EL (cell line): ENCODE results near the gene CDCA3.
"Not testable (repeated sequence)": the region's sequence is repeated elsewhere in the genome, so short reads cannot be mapped to it uniquely, and the experiment has no call there.

Experiments
- DNase-seq: peaks from one replicate; pipeline ENCODE4 v3.0.0-alpha.2; 2016

The CDCA3 gene

DNA sequence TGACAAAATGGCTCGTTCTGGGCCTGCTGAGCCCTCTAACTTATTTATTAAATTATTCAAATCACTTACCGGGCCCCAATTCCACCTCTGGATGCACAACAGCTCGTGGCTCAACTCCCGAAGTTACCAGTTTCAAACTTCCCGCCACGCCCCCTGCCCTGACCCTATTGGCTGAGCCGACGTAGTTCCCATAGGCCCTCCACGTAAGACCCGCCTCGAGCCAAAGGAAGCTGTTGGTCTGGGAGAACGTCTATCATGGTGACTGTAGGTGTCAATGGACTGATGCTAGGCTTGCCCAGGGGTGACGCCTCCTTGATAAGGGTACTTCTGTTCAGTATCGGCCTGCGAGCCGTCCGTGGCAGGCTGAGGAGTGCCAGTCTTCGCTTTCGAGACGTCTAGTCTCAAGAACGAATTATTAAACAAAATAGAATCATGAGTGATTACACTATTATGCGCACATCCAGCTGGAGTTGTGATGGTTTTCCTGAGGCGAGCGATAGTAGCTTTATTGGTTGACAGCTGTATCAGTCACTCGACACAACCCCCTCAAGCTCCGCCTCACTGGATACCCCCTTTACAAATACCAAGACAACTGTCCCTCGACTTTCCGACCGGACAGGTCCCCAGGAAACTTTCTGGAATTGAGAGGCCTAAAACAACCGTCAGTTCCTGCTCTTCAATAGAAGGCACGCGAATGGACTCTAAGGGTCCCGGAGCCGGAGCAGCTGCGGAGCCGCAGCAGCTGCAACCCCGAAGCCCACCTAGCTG lies at the start of gene CDCA3:
CDCA3 (minus strand) TSS at position 134 of the 768 bp plus-strand sequence. CDS start 334 bp downstream, outside the sequence.
- peak; percentile 99 for DNase-seq

DNA sequence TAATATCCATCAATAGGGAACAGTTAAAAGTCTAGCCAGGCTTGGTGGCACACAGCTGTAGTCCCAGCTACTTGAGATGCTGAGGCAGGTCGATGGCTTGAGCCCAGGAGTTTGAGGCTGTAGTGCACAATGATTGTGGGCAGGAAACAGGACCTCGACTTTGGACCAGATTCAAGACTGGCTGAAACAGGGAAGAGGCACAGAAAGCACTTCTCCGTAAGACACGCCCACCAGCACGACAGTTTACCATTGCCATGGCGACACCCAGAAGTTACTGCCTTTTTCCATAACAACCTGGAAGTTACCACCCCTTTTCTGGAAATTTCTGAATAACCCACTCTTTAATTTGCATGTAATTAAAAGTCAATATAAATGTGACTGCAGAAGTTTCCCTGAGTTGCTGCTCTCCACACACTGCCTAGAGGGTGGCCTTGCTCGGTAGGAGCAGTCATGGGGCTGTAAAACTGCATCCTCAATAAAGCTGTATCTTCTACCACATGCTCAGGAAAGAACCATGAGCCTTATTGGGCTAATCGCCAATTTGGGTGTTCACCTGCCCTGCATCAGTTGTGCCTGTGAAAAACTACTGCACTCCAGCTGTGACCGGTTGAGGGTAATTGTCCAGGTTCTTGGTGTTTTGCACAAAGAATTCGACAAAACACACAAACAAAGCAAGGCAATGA lies 48.9 kb upstream of the CDCA3 start:
- DNase-seq, result no peak

DNA sequence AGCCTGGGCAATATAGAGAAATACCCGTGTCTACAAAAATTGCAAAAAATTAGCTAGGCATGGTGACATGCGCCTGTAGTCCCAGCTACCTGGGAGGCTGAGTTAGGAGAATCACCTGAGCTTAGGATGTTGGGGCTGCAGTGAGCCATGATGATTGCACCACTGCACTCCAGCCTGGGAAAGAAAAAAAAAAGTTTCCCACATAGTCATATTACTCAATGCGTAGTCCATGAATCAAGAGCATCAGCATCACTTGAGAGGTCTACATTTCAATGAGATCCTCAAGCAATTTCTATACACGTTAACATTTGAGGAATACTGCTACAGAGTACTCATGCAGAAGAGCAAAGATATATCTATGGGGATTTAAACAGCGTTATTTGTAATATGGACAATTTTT lies 48.3 kb upstream of the CDCA3 start:
- no peak for DNase-seq

DNA sequence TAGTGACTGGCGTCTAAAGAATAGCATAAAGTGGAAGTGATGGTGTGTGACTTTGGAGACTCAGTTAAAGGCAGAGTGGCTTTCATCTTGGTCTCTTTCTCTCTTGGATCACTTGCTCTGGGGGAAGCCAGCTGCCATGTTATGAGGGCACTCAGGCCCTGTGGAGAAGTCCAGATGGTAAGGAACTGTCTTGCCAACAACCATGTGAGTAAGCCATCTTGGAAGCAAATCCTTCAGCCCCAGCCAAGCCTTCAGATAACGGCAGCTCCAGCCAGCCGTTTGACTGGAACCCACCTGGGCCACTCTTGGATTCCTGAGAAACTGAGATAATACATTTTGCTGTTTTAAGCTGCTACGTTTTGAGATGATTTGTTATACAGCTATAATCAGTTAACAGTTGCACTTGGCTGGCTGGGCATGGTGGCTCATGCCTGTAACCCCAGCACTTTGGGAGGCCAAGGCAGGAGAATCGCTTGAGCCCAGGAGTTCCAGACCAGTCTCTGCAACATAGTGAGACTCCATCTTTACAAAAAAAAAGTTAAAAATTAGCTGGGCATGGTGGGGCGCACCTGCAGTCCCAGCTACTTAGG lies 45.9 kb upstream of the CDCA3 start:
- DNase-seq, result no peak

DNA sequence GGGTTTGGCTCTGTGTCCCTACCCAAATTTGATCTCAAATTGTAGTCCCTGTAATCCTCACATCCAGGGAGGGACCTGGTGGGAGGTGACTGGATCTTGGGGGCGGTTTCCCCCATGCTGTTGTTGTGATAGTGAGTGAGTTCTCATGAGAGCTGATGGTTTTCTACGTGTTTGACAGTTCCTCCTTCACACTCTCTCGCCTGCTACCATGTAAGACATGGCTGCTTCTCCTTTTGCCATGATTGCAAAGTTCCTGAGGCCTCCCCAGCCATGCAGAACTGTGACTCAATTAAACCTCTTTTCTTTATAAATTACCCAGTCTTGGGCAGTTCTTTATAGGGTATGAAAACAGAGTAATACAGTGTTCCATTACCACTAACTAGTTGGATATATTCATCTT lies 43.2 kb upstream of the CDCA3 start:
- no peak for DNase-seq

DNA sequence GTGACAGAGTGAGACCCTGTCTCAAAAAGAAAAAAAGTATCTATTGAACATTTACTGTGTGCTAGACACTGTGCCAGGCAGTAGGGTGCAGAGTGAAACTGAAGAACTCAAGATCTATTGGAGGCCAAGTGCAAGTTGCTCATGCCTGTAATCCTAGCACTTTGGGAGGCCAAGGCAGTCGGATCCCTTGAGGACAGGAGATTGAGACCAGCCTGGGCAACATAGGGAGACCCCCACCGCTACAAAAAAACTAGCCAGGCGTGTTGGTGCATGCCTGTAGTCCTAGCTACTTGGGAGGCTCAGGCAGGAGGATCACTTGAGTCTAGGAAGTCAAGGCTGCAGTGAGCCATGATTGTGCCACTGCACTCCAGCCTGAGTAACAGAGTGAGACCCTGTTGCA lies 41.6 kb upstream of the CDCA3 start:
- DNase-seq, result not testable (repeated sequence)

DNA sequence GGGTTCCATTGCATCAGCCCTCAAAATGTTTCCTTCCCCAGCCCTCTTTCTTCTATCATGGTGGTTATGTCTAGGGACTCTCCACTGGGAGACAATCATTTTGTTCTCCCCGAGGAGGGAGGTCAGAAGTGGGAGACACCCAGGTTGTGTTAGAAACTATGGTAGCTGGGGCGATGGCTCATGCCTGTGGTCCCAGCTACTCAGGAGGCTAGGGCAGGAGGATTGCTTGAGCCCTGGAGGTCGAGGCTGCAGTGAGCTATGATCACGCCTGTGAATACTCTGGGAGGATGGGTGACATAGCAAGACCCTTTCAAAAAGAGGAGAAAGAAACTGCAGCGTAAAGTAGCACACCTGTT lies 40.5 kb upstream of the CDCA3 start:
- DNase-seq, result no peak

DNA sequence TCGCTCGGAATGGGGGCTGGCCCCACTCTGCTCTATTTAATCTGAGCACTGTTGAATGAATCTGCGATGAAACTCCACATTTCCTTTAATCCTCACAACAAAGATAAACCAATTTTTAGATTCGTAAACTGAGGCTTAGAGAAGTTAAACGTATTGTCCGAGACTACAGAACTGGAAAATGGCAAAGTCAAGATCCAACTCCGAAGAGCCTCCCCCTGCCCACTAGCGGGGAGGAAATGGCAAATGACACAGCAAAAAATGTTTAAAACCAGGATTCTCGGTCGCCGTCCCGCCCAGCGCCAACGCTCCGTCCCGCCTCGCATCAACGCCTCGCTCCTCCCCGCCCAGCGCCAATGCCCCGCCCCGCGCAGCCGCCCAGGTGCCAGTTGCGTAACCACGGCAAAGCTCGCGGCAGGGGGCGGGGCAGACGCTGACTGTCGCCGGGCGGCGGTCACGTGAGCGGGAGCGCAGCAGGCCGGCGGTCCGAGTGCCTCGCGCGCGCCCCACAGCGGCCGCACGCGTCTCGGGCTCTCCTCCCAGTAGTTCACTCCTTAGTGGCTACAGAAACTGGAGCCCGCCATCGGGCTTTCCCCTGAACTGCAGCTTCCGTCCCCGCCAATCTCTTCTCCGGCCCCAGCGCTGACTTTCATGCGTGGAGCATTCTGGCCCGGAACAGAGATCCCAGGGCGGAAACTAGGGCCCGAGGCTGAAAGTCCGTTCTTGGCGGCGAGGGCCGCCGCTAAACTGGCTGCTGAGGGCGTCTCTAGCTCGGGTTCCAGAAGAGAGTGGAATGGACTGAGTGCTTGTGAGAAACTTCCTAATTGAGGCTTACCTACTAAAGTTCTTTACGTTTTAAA lies 39.9 kb upstream of the CDCA3 start:
- peak; percentile 96 for DNase-seq

DNA sequence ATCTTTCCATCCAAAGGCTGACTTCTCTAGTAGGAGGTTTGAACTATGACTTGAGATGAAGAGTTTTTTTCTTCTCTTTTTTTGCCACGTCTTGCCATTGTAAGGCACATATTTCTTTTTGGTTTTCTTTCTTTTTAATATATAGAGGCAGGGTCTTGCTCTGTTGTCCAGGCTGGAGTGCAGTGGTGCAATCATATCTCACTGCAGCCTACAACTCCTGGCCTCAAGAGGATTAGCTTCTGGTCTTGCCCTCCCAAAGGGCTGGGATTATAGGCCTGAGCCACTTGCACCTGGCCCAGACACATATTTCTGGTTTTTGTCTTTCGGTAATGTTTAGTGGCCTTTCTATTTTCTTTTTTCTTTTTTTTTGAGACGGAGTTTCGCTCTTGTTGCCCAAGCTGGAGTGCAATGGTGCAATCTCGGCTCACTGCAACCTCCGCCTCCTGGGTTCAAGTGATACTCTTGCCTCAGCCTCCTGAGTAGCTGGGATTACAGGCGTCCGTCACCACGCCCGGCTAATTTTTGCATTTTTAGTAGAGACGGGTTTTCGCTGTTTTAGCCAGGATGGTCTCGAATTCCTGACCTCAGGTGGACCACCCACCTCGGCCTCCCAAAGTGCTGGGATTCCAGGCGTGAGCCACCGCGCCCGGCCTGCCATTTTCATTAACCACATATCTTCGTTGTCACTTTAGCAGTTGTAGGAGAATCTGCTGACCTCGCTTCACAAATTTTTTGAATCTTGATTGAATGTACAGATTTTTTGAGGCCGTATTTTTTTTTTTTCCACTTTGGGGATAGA lies 38.9 kb upstream of the CDCA3 start:
- DNase-seq, result not testable (repeated sequence)

DNA sequence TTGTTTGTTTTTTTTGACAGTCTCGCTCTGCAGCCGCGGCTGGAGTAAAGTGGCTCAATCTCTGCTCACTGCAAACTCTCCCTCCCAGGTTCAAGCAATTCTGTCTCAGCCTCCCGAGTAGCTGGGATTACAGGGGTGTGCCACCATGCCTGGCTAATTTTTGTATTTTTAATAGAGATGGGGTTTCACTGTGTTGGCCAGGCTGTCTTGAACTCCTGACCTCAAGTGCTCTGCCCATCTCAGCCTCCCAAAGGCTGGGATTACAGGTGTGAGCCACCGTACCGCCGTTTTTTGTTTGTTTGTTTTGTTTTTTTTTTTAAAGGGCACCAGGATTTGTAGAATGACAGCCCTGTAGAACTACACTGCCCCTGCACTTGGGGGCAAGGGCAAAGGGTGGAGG lies 37.7 kb upstream of the CDCA3 start:
- not testable (repeated sequence) for DNase-seq

DNA sequence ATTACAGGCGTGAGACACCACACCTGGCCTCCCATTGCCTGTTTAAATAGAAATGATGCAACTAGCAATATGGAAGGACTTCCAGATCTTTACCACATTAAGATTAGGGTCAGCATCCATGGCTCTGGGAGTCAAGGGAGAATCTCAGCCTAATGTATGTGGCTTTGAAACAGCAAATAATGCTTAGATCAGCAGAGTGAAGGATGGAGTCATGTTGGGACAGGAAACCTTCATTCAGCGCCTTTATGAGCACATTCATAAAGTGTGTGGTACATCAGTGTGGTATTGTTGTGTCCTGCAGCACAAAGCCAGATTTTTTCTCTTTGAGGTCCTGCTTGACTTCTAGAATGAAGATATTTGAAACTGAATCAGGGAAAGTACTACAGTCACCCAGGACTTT lies 37.3 kb upstream of the CDCA3 start:
- no peak for DNase-seq

DNA sequence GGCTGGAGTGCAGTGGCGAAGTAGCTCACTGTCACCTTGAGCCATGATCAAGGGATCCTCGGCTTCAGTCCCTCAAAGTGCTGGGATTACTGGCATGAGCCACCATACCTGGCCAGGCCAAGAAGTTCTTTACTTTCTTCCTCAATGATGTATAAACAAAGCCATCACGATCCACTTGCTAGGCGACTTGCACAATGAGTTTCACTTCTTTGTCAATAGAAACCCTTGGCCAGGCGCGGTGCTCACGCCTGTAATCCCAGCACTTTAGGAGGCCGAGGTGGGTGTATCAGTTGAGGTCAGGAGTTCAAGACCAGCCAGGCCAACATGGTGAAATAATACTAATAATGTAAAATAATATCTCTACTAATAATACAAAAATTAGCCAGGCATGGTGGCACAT lies 36.4 kb upstream of the CDCA3 start:
- no peak for DNase-seq

DNA sequence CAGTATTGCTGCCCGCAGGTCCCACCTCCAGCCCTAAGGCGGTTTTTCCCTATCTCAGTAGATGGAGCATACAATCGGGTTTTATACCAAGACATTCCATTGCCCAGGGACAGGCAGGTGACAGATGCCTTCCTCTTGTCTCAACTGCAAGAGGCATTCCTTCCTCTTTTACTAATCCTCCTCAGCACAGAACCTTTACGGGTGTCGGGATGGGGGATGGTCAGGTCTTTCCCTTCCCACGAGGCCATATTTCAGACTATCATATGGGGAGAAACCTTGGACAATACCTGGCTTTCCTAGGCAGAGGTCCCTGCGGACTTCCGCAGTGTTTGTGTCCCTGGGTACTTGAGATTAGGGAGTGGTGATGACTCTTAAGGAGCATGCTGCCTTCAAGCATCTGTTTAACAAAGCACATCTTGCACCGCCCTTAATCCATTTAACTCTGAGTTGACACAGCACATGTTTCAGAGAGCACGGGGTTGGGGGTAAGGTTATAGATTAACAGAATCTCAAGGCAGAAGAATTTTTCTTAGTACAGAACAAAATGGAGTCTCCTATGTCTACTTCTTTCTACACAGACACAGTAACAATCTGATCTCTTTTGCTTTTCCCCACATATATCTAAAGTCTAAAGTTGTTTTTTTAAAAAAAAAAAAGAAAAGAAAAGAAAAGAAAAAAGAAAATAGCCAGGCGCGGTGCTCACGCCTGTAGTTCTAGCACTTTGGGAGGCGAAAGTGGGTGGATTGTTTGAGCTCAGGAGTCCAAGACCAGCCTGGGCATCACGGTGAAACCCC lies 35.3 kb upstream of the CDCA3 start:
- DNase-seq, result not testable (repeated sequence)

DNA sequence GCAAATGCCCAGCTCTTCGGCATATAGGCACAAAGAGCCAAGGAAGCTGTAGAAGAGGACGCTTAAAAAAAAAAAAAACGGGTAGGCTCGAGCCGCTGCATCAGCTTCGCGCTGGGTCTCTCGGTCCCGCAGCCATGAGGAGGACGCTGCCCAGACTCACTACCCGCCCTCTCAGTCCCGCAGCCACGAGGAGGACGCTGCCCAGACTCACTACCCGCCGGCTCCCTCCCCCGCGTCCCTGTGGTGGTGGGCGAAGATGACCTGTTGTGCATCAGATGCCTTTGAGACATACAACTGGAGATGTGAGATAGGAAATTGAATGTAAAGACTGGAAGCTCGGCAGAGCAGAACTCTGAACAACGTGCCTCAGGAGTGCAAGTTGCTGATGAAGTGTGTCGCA lies 33.5 kb upstream of the CDCA3 start:
- no peak for DNase-seq

DNA sequence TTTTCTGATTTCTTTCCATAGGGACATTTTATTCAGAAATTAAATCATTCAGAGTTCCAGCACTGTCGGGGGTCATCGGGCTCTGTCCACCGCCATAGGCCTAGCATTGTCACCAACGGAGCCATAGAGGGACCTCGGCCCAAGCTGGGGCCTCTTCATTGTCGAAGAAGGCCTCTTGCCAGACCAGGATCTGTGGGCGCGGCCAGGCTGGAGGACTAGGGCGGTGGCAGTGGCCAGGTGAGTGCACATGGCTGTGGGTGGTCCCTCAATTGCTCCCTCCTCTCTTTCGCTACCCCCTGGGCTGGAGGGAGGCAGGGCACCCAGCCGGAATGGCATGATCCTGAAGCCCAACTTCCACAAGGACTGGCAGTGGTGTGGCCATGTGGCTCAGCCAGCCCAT lies 32.6 kb upstream of the CDCA3 start:
- DNase-seq, result no peak

DNA sequence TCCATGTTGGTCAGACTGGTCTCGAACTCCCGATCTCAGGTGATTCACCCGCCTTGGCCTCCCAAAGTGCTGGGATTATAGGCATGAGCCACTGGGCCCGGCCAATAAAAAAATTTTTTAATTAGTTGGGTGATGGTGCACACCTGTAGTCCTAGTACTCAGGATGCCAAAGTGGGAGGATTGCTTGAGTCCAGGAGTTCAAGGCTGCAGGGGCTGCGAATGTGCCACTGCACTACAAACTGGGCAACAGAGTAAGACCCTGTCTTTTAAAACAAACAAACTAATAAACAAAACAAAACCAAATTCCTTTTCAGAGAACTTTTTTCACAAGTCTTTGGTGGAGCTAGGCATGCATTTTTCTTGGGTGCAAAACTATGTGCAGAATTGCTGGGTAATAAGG lies 32.2 kb upstream of the CDCA3 start:
- DNase-seq, result no peak

DNA sequence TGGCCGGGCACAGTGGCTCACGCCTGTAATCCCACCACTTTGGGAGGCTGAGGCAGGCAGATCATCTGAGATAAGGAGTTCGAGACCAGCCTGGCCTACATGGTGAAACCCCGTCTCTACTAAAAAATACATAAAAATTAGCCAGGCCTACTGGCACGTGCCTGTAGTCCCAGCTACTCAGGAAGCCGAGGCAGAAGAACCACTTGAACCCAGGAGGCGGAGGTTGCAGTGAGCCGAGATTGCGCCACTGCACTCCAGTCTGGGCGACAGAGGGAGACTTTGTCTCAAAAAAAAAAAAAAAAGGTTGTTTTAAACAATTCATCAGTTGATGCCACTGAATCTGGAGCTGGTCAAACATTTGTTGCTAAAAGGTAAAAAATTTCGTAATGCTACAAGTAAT lies 28.7 kb upstream of the CDCA3 start:
- not testable (repeated sequence) for DNase-seq

DNA sequence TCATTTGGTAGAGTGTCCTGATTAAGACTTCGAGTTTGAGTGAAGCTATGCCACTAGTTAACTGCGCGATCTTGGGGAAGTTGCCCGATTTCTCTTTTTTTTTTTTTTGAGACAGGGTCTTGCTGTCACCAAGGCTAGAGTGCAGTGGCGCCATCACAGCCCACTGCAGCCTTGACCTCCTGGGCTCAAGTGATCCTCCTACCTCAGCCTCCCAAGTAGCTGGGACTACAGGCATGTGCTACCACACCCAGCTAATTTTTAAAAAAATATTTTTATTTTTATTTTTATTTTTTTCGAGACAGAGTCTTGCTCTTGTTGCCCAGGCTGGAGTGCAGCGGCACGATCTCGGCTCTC lies 22.9 kb upstream of the CDCA3 start:
- DNase-seq, result not testable (repeated sequence)

DNA sequence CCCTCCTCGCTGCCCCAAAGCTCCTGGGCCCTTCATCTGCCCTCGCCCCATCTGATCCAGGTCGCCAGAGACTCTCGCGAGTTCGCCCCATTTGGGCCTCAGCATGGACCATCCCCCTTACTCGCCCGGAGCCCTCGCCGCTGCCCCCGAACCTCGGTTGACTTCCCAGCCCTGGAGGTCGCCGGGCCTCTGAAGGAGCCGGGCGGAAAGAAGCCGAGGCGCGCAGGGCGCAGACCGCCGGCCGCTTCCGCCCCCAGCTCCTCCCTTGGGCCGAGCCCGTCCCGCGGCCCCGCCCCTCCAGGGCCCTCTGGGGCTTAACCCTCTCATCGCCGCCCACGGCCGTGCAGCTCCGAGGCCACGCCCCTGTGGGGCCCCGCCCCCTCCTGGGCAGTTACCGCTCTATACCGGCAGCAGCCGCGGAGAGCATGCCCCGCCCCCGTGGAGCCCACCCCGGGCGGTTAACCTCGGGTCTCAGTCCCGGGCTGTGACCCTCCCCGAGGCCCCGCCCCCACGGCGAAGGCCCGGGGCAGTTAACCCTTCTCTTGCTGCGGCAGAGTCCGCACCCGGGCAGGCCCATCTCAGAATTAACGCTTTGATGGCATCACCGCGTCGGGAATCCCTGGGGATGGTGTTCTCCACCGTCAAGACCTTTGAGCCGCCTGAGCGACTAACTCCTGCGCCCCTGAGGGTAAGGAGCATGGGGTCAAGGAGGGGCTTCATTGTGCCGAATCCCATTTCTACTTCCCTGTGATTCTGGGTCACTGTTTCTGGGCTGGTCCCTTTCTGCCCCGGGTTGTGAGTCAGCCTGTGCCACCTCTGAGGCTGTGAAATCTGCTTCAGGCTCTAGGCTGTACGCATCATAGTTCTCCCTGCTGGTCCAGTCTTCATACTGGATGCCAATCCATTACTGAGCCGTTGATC lies 22.3 kb upstream of the CDCA3 start, which contains the start of gene SPSB2:
SPSB2 (minus strand) TSS at position 210 of the 921 bp plus-strand sequence. CDS start 402 bp downstream, outside the sequence.
- DNase-seq, result peak; percentile 95
